Measurements from ENCODE around the gene TAS2R5.
A peak's percentile ranks its signal among the peaks of the same experiment; 100 is the strongest.
"Not testable (repeated sequence)": the region's sequence is repeated elsewhere in the genome, so short reads cannot be mapped to it uniquely, and the experiment has no call there.

TAS2R5 gene, protein sequence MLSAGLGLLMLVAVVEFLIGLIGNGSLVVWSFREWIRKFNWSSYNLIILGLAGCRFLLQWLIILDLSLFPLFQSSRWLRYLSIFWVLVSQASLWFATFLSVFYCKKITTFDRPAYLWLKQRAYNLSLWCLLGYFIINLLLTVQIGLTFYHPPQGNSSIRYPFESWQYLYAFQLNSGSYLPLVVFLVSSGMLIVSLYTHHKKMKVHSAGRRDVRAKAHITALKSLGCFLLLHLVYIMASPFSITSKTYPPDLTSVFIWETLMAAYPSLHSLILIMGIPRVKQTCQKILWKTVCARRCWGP

GRCh38 chr7:141789917-141790316 is at the start of gene TAS2R5:
TAS2R5 (plus strand) TSS chr7:141790217; CDS start chr7:141790362, 145 bp downstream.
- DNase-seq (ENCODE audit: extremely low read depth in 1 of 2, low read depth in 1 of 2): no peak

- no peak for DNase-seq (ENCODE audit: extremely low read depth in 1 of 2, low read depth in 1 of 2)
Measured at GRCh38 chr7:141742229-141742628, 47.8 kb upstream of the TAS2R5 start.

- no peak for DNase-seq (ENCODE audit: extremely low read depth in 1 of 2, low read depth in 1 of 2)
Measured at GRCh38 chr7:141744131-141744530, 45.9 kb upstream of the TAS2R5 start.

DNA sequence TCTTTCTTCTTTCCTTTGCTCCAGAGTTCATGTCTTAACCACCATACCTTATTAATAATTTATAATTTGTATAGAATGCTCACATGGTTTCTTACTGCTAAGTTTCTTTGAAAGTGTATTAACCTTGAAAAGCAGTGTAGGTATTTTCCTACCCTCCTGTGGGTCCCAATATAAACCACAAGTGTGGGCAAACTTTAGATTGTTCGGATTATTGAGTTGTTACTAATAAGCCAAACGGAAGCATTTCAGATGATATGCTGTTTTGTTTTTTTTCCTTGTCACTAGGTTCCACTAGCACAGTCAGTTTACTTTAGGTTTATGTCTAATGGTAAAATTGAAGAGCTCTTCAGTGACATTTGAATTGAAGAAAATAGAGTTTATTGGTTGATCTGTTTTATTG is 41.6 kb upstream of the TAS2R5 start:
- no peak for DNase-seq (ENCODE audit: extremely low read depth in 1 of 2, low read depth in 1 of 2)

GRCh38 chr7:141751904-141752303 is 38.1 kb upstream of the TAS2R5 start:
- not testable (repeated sequence) for DNase-seq (ENCODE audit: extremely low read depth in 1 of 2, low read depth in 1 of 2)

DNA sequence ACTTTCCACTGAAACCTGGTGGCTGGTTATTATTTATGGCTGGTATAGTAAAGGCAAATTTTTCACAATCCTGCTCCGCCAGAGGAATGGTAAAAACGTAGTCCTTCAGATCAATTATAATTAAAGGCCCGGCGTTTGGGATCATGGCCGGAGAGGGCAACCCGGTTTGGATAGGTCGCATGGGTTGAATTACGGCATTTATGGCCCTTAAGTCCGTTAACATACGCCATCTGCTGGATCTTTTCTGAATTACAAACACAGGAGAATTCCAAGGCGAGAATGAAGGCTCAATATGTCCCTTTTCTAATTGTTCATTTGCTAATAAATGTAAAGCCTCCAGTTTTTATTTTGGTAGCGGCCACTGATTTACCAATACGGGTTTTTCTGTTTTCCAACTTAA is 37.4 kb upstream of the TAS2R5 start:
- no peak for DNase-seq (ENCODE audit: extremely low read depth in 1 of 2, low read depth in 1 of 2)

GRCh38 chr7:141754939-141755338 is 35.1 kb upstream of the TAS2R5 start:
- DNase-seq (ENCODE audit: extremely low read depth in 1 of 2, low read depth in 1 of 2): no peak

GRCh38 chr7:141763797-141764196 is 26.2 kb upstream of the TAS2R5 start, which contains the start of gene TAS2R3:
TAS2R3 (plus strand) TSS chr7:141764097; CDS start chr7:141764159, 62 bp downstream.
- DNase-seq (ENCODE audit: extremely low read depth in 1 of 2, low read depth in 1 of 2): no peak

DNA sequence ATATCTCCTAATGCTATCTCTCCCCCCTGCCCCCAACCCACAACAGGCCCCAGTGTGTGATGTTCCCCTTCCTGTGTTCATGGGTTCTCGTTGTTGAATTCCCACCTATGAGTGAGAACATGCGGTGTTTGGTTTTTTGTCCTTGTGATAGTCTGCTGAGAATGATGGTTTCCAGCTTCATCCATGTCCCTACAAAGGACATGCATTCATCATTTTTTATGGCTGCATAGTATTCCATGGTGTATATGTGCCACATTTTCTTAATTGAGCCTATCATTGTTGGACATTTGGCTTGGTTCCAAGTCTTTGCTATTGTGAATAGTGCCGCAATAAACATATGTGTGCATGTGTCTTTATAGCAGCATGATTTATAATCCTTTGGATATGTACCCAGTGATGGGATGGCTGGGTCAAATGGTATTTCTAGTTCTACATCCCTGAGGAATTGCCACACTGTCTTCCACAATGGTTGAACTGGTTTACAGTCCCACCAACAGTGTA is 19.9 kb upstream of the TAS2R5 start:
- not testable (repeated sequence) for DNase-seq (ENCODE audit: extremely low read depth in 1 of 2, low read depth in 1 of 2)

GRCh38 chr7:141776374-141776773 is 13.6 kb upstream of the TAS2R5 start, which contains the start of gene TAS2R4:
TAS2R4 (plus strand) TSS chr7:141776674; CDS start chr7:141778489, 1,815 bp downstream.
- no peak for DNase-seq (ENCODE audit: extremely low read depth in 1 of 2, low read depth in 1 of 2)

GRCh38 chr7:141785706-141786552 is 4.1 kb upstream of the TAS2R5 start:
- DNase-seq (ENCODE audit: extremely low read depth in 1 of 2, low read depth in 1 of 2): peak in 1 of 2 donors; percentile 11

- no peak for DNase-seq (ENCODE audit: extremely low read depth in 1 of 2, low read depth in 1 of 2)
Measured at GRCh38 chr7:141788296-141788695, 1.7 kb upstream of the TAS2R5 start.

GRCh38 chr7:141792526-141792925 is 2.5 kb downstream of the TAS2R5 start:
- DNase-seq (ENCODE audit: extremely low read depth in 1 of 2, low read depth in 1 of 2): no peak

DNA sequence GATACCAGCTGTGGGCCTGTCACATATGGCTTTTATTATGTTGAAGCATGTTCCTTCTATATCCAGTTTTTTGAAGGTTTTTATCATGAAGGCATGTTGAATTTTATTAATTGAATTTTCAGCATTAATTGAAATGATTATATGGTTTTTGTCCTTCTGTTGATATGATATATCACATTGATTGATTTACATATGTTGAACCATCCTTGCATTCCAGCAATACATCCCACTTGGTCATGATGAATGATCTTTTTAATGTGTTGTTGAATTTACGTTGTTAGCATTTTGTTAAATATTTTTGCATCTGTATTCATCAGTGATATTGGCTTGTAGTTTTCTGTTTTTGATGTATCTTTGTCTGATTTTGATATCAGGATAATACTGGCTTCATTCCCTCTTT is 30.1 kb downstream of the TAS2R5 start:
- no peak for DNase-seq (ENCODE audit: extremely low read depth in 1 of 2, low read depth in 1 of 2)

DNA sequence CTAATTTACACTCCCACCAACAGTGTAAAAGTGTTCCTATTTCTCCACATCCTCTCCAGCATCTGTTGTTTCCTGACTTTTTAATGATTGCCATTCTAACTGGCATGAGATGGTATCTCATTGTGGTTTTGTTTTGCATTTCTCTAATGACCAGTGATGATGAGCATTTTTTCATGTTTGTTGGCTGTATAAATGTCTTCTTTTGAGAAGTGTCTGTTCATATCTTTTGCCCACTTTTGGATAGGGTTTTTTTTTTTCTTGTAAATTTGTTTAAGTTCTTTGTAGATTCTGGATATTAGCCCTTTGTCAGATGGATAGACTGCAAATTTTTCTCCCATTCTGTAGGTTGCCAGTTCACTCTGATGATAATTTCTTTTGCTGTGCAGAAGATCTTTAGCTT is 32.4 kb downstream of the TAS2R5 start:
- DNase-seq (ENCODE audit: extremely low read depth in 1 of 2, low read depth in 1 of 2): not testable (repeated sequence)

DNA sequence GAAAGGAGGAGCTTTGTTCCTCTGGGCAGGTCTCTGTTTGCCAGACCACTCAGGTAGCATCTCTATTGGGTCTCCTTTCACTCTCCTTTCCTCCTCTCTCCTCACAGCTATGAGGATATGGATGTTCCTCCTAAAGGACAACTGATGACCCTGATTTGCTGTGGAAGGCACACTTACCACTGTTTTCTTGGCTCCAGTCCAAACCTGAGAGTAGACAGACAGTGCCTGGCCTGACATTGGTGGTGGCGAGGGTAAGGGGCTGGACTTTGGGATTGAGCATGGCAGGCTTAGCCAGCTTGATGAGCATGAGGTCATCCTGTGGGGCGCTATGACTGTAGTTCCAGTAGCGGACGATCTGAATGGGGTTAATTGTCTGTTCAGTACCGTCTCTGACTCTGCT is 47.7 kb downstream of the TAS2R5 start:
- no peak for DNase-seq (ENCODE audit: extremely low read depth in 1 of 2, low read depth in 1 of 2)

DNA sequence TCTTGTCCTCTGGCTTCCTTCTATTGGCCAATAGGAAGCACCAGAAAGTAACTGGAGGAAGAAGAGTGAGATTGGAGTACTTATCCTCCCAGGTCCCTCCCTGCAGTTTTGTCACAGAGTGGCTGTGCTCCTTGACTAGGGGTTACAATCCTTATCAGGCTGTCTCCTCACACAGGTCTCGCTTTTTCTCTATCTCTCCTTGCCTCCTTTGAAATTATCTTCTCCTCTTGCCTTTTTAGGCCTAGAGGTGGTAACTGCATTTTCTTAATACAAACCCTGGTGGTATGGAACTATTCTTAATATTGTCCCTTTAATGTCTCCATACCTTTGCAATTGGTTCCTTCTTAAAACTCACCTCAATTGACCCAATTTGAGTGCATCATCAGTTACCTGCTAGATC is 48.6 kb downstream of the TAS2R5 start:
- no peak for DNase-seq (ENCODE audit: extremely low read depth in 1 of 2, low read depth in 1 of 2)

GRCh38 chr7:141839256-141839655 is 49.2 kb downstream of the TAS2R5 start:
- DNase-seq (ENCODE audit: extremely low read depth in 1 of 2, low read depth in 1 of 2): no peak

- DNase-seq (ENCODE audit: extremely low read depth in 1 of 2, low read depth in 1 of 2): no peak
Measured at GRCh38 chr7:141840708-141841107, 50.7 kb downstream of the TAS2R5 start.

All from activated CD8-positive, alpha-beta memory T cell treated with anti-CD3 and anti-CD28 coated beads for 1 hour (primary cell).